GM12878 (cell line): ENCODE results near the gene OPRL1.

ENCODE experiments used
- YBX1 ChIP-seq: fragments of 450-650 bp; IDR thresholded peaks from 2 replicates; pipeline ENCODE4 v1.6.1; 2016; ENCODE audit warnings: antibody characterized with exemption
- TF ChIP-seq, protein P1 (sequence below): fragments of 450-650 bp; IDR thresholded peaks from 2 replicates; pipeline ENCODE4 v1.6.1; 2016; ENCODE audit warnings: mild to moderate bottlenecking

DNA sequence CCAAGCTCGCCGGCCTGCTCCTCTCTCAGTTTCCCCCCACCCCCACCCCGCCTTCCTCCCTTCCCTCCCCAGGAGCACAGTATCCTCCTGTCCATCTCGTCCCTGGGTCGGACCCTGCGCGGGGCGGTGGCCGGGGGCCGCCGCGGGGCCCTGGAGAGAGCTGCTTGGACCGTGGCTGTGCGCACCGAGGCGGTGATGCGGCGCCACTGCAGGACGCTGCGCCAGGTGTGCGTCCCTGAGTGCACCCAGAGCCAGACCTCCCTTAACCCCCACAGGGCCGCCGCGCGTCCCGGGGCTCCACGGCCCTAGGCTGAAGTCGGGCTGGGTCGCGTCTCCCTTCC lies 41.7 kb upstream of the OPRL1 start:
- no peak for TF ChIP-seq YBX1
- TF ChIP-seq, protein P1, sequence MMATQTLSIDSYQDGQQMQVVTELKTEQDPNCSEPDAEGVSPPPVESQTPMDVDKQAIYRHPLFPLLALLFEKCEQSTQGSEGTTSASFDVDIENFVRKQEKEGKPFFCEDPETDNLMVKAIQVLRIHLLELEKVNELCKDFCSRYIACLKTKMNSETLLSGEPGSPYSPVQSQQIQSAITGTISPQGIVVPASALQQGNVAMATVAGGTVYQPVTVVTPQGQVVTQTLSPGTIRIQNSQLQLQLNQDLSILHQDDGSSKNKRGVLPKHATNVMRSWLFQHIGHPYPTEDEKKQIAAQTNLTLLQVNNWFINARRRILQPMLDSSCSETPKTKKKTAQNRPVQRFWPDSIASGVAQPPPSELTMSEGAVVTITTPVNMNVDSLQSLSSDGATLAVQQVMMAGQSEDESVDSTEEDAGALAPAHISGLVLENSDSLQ: no peak
